Measurements from ENCODE around the gene ATP8A1. TPM values are rescaled to one million over a fixed set of nuclear protein-coding genes. Genes with fewer than 3 reads are reported as not detected.

ATP8A1 gene
- total RNA-seq, 6 experiments from 2014 or later, result 1.0 to 3.4 (median 1.9) TPM

- DNase-seq (no peak), ATAC-seq (no peak)
- Histone ChIP-seq H3K36me3 (no peaks in the 10 kb centered on the region), H3K4me1 (no peaks in the 10 kb centered on the region), H3K9me3 (no peaks in the 10 kb centered on the region), H3K4me3 (no peak overlapping the region), H3K27me3 (no peaks in the 10 kb centered on the region), H3K27ac (no peak overlapping the region)
- intact Hi-C loops (cut with DNase I), result loop anchor here (10.0 kb wide), 1 partner anchor 229 kb away; no protein-coding TSS in a partner anchor
- TF ChIP-seq, protein P1, sequence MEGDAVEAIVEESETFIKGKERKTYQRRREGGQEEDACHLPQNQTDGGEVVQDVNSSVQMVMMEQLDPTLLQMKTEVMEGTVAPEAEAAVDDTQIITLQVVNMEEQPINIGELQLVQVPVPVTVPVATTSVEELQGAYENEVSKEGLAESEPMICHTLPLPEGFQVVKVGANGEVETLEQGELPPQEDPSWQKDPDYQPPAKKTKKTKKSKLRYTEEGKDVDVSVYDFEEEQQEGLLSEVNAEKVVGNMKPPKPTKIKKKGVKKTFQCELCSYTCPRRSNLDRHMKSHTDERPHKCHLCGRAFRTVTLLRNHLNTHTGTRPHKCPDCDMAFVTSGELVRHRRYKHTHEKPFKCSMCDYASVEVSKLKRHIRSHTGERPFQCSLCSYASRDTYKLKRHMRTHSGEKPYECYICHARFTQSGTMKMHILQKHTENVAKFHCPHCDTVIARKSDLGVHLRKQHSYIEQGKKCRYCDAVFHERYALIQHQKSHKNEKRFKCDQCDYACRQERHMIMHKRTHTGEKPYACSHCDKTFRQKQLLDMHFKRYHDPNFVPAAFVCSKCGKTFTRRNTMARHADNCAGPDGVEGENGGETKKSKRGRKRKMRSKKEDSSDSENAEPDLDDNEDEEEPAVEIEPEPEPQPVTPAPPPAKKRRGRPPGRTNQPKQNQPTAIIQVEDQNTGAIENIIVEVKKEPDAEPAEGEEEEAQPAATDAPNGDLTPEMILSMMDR (IDR thresholded peaks at IDR 0.05), result no peak
- 71% methylated on average over 5 of the region's 5 CpGs for WGBS (ENCODE audit: insufficient coverage, low coverage, low lambda C conversion rate, missing lambda C conversion rate)
These were observed 143.0 kb downstream of the ATP8A1 start for GRCh38 chr4:42513748-42514492.

- Histone ChIP-seq H3K36me3 (no peaks in the 10 kb centered on the region), H3K27ac (no peak overlapping the region), H3K4me3 (no peak overlapping the region), H3K4me1 (no peaks in the 10 kb centered on the region), H3K9me3 (no peaks in the 10 kb centered on the region), H3K27me3 (no peaks in the 10 kb centered on the region)
- no peak for ATAC-seq
- 83% methylated on average over 3 of the region's 3 CpGs for WGBS (ENCODE audit: insufficient coverage, low coverage, low lambda C conversion rate, missing lambda C conversion rate)
- intact Hi-C loops (cut with DNase I), result loop anchor here (10.0 kb wide), 1 partner anchor 227 kb away; no protein-coding TSS in a partner anchor
- no peak for DNase-seq
- TF ChIP-seq, protein P1 (IDR thresholded peaks at IDR 0.05), result no peak
These were observed 144.7 kb downstream of the ATP8A1 start for GRCh38 chr4:42512226-42512625.

- no peaks in the 10 kb centered on the region for H3K9me3 ChIP-seq
- ATAC-seq (no peak), DNase-seq (no peak)
- intact Hi-C loops (cut with DNase I), result loop anchor here (10.0 kb wide), 1 partner anchor 225 kb away; no protein-coding TSS in a partner anchor
- no peak overlapping the region for H3K4me3 ChIP-seq
- no peaks in the 10 kb centered on the region for H3K36me3 ChIP-seq
- H3K4me1 ChIP-seq, result no peaks in the 10 kb centered on the region
- no peak for TF ChIP-seq POLR2A (IDR thresholded peaks at IDR 0.05)
- TF ChIP-seq, protein P1 (IDR thresholded peaks at IDR 0.05), result no peak
- H3K27me3 ChIP-seq, result no peaks in the 10 kb centered on the region
- H3K27ac ChIP-seq, result no peak overlapping the region
These were observed 146.7 kb downstream of the ATP8A1 start for GRCh38 chr4:42510225-42510624.

GRCh38 chr4:42501624-42502401, 155.1 kb downstream of the ATP8A1 start:
- no peak overlapping the region for H3K4me3 ChIP-seq
- no peak for TF ChIP-seq POLR2A (IDR thresholded peaks at IDR 0.05)
- TF ChIP-seq, protein P1 (IDR thresholded peaks at IDR 0.05), result no peak
- 77% methylated on average over 6 of the region's 6 CpGs for WGBS (ENCODE audit: insufficient coverage, low coverage, low lambda C conversion rate, missing lambda C conversion rate)
- ATAC-seq (no peak), DNase-seq (no peak)
- H3K9me3 ChIP-seq, result no peaks in the 10 kb centered on the region
- intact Hi-C loops (cut with DNase I), result no loop called here
- H3K36me3 ChIP-seq, result no peaks in the 10 kb centered on the region
- no peaks in the 10 kb centered on the region for H3K27me3 ChIP-seq
- no peak overlapping the region for H3K27ac ChIP-seq
- no peaks in the 10 kb centered on the region for H3K4me1 ChIP-seq

Measured in right lobe of liver (tissue), 6 donors.